Measurements from ENCODE around the gene GPRIN3.

GPRIN3 gene

GRCh38 chr4:89293299-89293698 lies 14.3 kb downstream of the GPRIN3 start:
- no peak for DNase-seq (ENCODE audit: extremely low read depth, low read depth)
- no peak for TF ChIP-seq CTCF (IDR thresholded peaks at IDR 0.05; ENCODE audit: low read depth, low read length)

- TF ChIP-seq CTCF (IDR thresholded peaks at IDR 0.05; ENCODE audit: low read depth, low read length) = no peak
- no peak for DNase-seq (ENCODE audit: extremely low read depth, low read depth)
Measured at GRCh38 chr4:89290727-89291516, 16.7 kb downstream of the GPRIN3 start.

GRCh38 chr4:89289312-89289711 lies 18.3 kb downstream of the GPRIN3 start:
- no peak for TF ChIP-seq CTCF (IDR thresholded peaks at IDR 0.05; ENCODE audit: low read depth, low read length)
- DNase-seq (ENCODE audit: extremely low read depth, low read depth) = no peak

- TF ChIP-seq CTCF (IDR thresholded peaks at IDR 0.05; ENCODE audit: low read depth, low read length) = no peak
- no peak for DNase-seq (ENCODE audit: extremely low read depth, low read depth)
Measured at GRCh38 chr4:89288430-89288829, 19.2 kb downstream of the GPRIN3 start.

GRCh38 chr4:89287945-89288344 lies 19.7 kb downstream of the GPRIN3 start:
- TF ChIP-seq CTCF (IDR thresholded peaks at IDR 0.05; ENCODE audit: low read depth, low read length) = no peak

GRCh38 chr4:89285745-89286144 lies 21.9 kb downstream of the GPRIN3 start:
- no peak for DNase-seq (ENCODE audit: extremely low read depth, low read depth)
- TF ChIP-seq CTCF (IDR thresholded peaks at IDR 0.05; ENCODE audit: low read depth, low read length) = no peak

More at GRCh38 chr4:89287945-89288344, 19.7 kb downstream of the GPRIN3 start:
- no peak for DNase-seq (ENCODE audit: extremely low read depth, low read depth)

GRCh38 chr4:89284828-89285227 lies 22.8 kb downstream of the GPRIN3 start:
- no peak for DNase-seq (ENCODE audit: extremely low read depth, low read depth)
- TF ChIP-seq CTCF (IDR thresholded peaks at IDR 0.05; ENCODE audit: low read depth, low read length) = no peak
